UCSD-AML1 (cell line): ENCODE data around the gene PFKL.
A peak's percentile ranks its signal among the peaks of the same experiment; 100 is the strongest.

Experiments used
- DNase-seq: peaks from one replicate; lab custom pipeline; 2025; ENCODE audit not compliant: unreplicated experiment; lab: John Stamatoyannopoulos, UW

PFKL gene

GRCh38 chr21:44299458-44300261, at the start of gene PFKL:
PFKL (plus strand) TSS chr21:44300053; CDS start chr21:44300106, 53 bp downstream.
- peak; percentile 78 for DNase-seq

GRCh38 chr21:44253832-44254710, 45.8 kb upstream of the PFKL start:
- DNase-seq: peak; percentile 31

- no peak for DNase-seq
Observed at GRCh38 chr21:44255511-44255981, 44.3 kb upstream of the PFKL start.

- DNase-seq: no peak
Observed at GRCh38 chr21:44258056-44258725, 41.7 kb upstream of the PFKL start.

- DNase-seq: no peak
Observed at GRCh38 chr21:44259082-44259705, 40.7 kb upstream of the PFKL start.

GRCh38 chr21:44260066-44260465, 39.8 kb upstream of the PFKL start:
- DNase-seq: no peak

- DNase-seq: no peak
Observed at GRCh38 chr21:44260791-44261631, 38.8 kb upstream of the PFKL start.

- no peak for DNase-seq
Observed at GRCh38 chr21:44261675-44262295, 38.1 kb upstream of the PFKL start, which contains the start of gene DNMT3L. DNMT3L (minus strand) TSS chr21:44261897; CDS start chr21:44261259, 638 bp downstream.

- no peak for DNase-seq
Observed at GRCh38 chr21:44262338-44263056, 37.4 kb upstream of the PFKL start.

GRCh38 chr21:44263221-44263760, 36.6 kb upstream of the PFKL start:
- no peak for DNase-seq

- no peak for DNase-seq
Observed at GRCh38 chr21:44263768-44264167, 36.1 kb upstream of the PFKL start.

- DNase-seq: no peak
Observed at GRCh38 chr21:44265734-44266270, 34.1 kb upstream of the PFKL start.

- peak; percentile 60 for DNase-seq
Observed at GRCh38 chr21:44267655-44268142, 32.2 kb upstream of the PFKL start.

- DNase-seq: no peak
Observed at GRCh38 chr21:44269090-44269489, 30.8 kb upstream of the PFKL start.

- DNase-seq: no peak
Observed at GRCh38 chr21:44271558-44272283, 28.1 kb upstream of the PFKL start.

GRCh38 chr21:44272284-44272858, 27.5 kb upstream of the PFKL start:
- no peak for DNase-seq

- no peak for DNase-seq
Observed at GRCh38 chr21:44273046-44273445, 26.8 kb upstream of the PFKL start.
